HepG2 (cell line): ENCODE measurements around the gene EIF5. TPM values are rescaled to one million over a fixed set of nuclear protein-coding genes. Genes with fewer than 3 reads are reported as not detected.
A peak's percentile ranks its signal among the peaks of the same experiment; 100 is the strongest.

Experiments
- CTCF ChIP-seq: sonication (generic); formaldehyde crosslinking; IDR thresholded peaks from 2 replicates; pipeline ENCODE4 v1.5.0; 2020; ENCODE audit warnings: mild to moderate bottlenecking, missing genetic modification reagents, moderate library complexity
- EED ChIP-seq: sonication (generic); formaldehyde crosslinking; IDR thresholded peaks from 2 replicates; pipeline ENCODE4 v1.5.0; 2020; ENCODE audit warnings: mild to moderate bottlenecking, missing genetic modification reagents
- ETV6 ChIP-seq: sonication (generic); formaldehyde crosslinking; conservative IDR thresholded peaks from 2 replicates; pipeline ENCODE4 v1.4.0; 2020; ENCODE audit warnings: missing genetic modification reagents
- IRF2 ChIP-seq: IDR thresholded peaks from 2 replicates; pipeline ENCODE4 v1.6.1; 2018; ENCODE audit warnings: missing genetic modification reagents, missing compliant biosample characterization
- JUNB ChIP-seq: sonication (generic); formaldehyde crosslinking; IDR thresholded peaks from 2 replicates; pipeline ENCODE4 v1.8.0; 2022; ENCODE audit warnings: missing genetic modification reagents, mild to moderate bottlenecking, borderline replicate concordance
- KLF12 ChIP-seq: sonication (generic); formaldehyde crosslinking; IDR thresholded peaks from 2 replicates; pipeline ENCODE4 v1.4.0; 2020; ENCODE audit warnings: missing genetic modification reagents, borderline replicate concordance
- MED1 ChIP-seq: sonication (generic); formaldehyde crosslinking; IDR thresholded peaks from 2 replicates; pipeline ENCODE4 v1.4.0; 2020; ENCODE audit warnings: missing genetic modification reagents
- RAD21 ChIP-seq: fragments of 450-650 bp; formaldehyde crosslinking; IDR thresholded peaks from 2 replicates; pipeline ENCODE4 v1.5.0; 2020; ENCODE audit warnings: mild to moderate bottlenecking
- RXRB ChIP-seq: IDR thresholded peaks from 2 replicates; pipeline ENCODE4 v1.6.1; 2016; ENCODE audit warnings: borderline replicate concordance, missing genetic modification reagents, missing compliant biosample characterization
- YY1 ChIP-seq: IDR thresholded peaks from 2 replicates; pipeline ENCODE4 v1.6.1; 2011; ENCODE audit warnings: low read length, low read depth, moderate library complexity, mild to moderate bottlenecking; ENCODE audit not compliant: insufficient read depth, insufficient replicate concordance
- ZBTB33 ChIP-seq: sonication (generic); formaldehyde crosslinking; IDR thresholded peaks from 2 replicates; pipeline ENCODE4 v1.4.0; 2020; ENCODE audit warnings: missing genetic modification reagents
- ZNF3 ChIP-seq: IDR thresholded peaks from 2 replicates; pipeline ENCODE4 v1.7.0; 2017; ENCODE audit warnings: inconsistent platforms
- ZNF484 ChIP-seq: sonication (generic); formaldehyde crosslinking; IDR thresholded peaks from 2 replicates; pipeline ENCODE4 v1.5.1; 2020; ENCODE audit warnings: mild to moderate bottlenecking, low read depth, missing genetic modification reagents, borderline replicate concordance
- ZNF543 ChIP-seq: sonication (generic); formaldehyde crosslinking; IDR thresholded peaks from 2 replicates; pipeline ENCODE4 v1.4.0; 2020; ENCODE audit warnings: mild to moderate bottlenecking, missing genetic modification reagents
- ZNF546 ChIP-seq: sonication (generic); formaldehyde crosslinking; conservative IDR thresholded peaks from 2 replicates; pipeline ENCODE4 v1.8.1; 2023; ENCODE audit warnings: mild to moderate bottlenecking, missing genetic modification reagents
- ZNF770 ChIP-seq: sonication (generic); formaldehyde crosslinking; IDR thresholded peaks from 2 replicates; pipeline ENCODE4 v1.5.0; 2020; ENCODE audit warnings: mild to moderate bottlenecking, missing genetic modification reagents
- polyA plus RNA-seq, 8 experiments: library from polyadenylated mRNA; depleted of rRNA in 3 of 8; stranded (reverse) in 7 of 8; unstranded in 1 of 8; fragments of >200 nt; fragmentation: Illumina TruSeq in 4 of 8; extraction: Trizol in 4 of 8; gene quantifications; 2 replicates each; pipeline versions ENCODE4 v1.2.1 to v1.2.3, GENCODE V29; 2011 to 2016; ENCODE audit warnings: low read depth in 4 of 8, missing spikeins in 1 of 8, mixed read lengths in 1 of 8; ENCODE audit not compliant: insufficient read depth in 1 of 8
- total RNA-seq, 5 experiments: library from RNA; depleted of rRNA; stranded (reverse); fragments of >200 nt; fragmentation: Illumina TruSeq; extraction: Trizol; gene quantifications; 2 replicates each; pipeline ENCODE4 v1.2.3, GENCODE V29; 2016; ENCODE audit warnings: low read depth in 1 of 5

The EIF5 gene
- total and polyA plus RNA-seq, 2 of the 13 experiments (the other 11 are each of a cell fraction or from before 2014, with no cell fraction given) = 189 to 281 TPM

- TF ChIP-seq ZNF770 (CRISPR knock-in tag) = peak; percentile 98
- 0 out of 2 replicates have a peak, but pooled peaks have one; percentile 14 for TF ChIP-seq ZBTB33 (CRISPR knock-in tag)
- peak; percentile 95 for TF ChIP-seq CTCF (CRISPR knock-in tag)
- TF ChIP-seq MED1 (CRISPR knock-in tag) = 0 out of 2 replicates have a peak, but pooled peaks have one; percentile 14
- TF ChIP-seq JUNB (CRISPR knock-in tag) = no peak
- TF ChIP-seq ZNF484 (CRISPR knock-in tag) = no peak
- 0 out of 2 replicates have a peak, but pooled peaks have one; percentile 21 for TF ChIP-seq IRF2 (CRISPR knock-in tag)
- TF ChIP-seq RAD21 (CRISPR knock-in tag) = peak; percentile 88
- TF ChIP-seq EED = 0 out of 2 replicates have a peak, but pooled peaks have one; percentile 33
- TF ChIP-seq ZNF546 (CRISPR knock-in tag) = no peak
- no peak for TF ChIP-seq ETV6 (CRISPR knock-in tag)
- TF ChIP-seq RXRB (CRISPR knock-in tag) = 0 out of 2 replicates have a peak, but pooled peaks have one; percentile 34
- TF ChIP-seq ZNF543 (CRISPR knock-in tag) = no peak
- 0 out of 2 replicates have a peak, but pooled peaks have one; percentile 25 for TF ChIP-seq ZNF3
- TF ChIP-seq KLF12 (CRISPR knock-in tag) = no peak
- TF ChIP-seq YY1 = peak; percentile 42
Observed at GRCh38 chr14:103292426-103293374, 41.3 kb upstream of the EIF5 start (continued).
